Dermis microvascular lymphatic vessel endothelial cell (primary cell): ENCODE results near the gene FAM162B. TPM values are rescaled to one million over a fixed set of nuclear protein-coding genes. Genes with fewer than 3 reads are reported as not detected.
"Not testable (repeated sequence)": the region's sequence is repeated elsewhere in the genome, so short reads cannot be mapped to it uniquely, and the experiment has no call there.

Experiments
- DNase-seq, 2 donors: peaks; one replicate each; pipeline versions ENCODE4 v3.0.0 to v3.0.0-alpha.2; 2010; ENCODE audit warnings: low read depth in 2 of 2
- total RNA-seq: library from RNA; depleted of rRNA; stranded (reverse); fragments of >200 nt; gene quantifications from 2 replicates; pipeline ENCODE4 v1.2.1, GENCODE V29; 2014

The FAM162B gene
- total RNA-seq: 6.2 and 11.1 TPM in 2 replicates

- peak in 1 of 2 donors; percentile 41 for DNase-seq
Measured at GRCh38 chr6:116764961-116765841, at the start of gene FAM162B. TSS of gene FAM162B (minus strand) at chr6:116765719. CDS start at chr6:116765576, 143 bp downstream.

- no peak for DNase-seq
Measured at GRCh38 chr6:116812051-116812650, 46.6 kb upstream of the FAM162B start.

- DNase-seq: no peak
Measured at GRCh38 chr6:116801971-116802370, 36.5 kb upstream of the FAM162B start.

GRCh38 chr6:116799945-116800344 is 34.4 kb upstream of the FAM162B start:
- no peak for DNase-seq

- no peak for DNase-seq
Measured at GRCh38 chr6:116797585-116797984, 32.1 kb upstream of the FAM162B start.

- DNase-seq: no peak
Measured at GRCh38 chr6:116793224-116793623, 27.7 kb upstream of the FAM162B start.

GRCh38 chr6:116783852-116784251 is 18.3 kb upstream of the FAM162B start:
- no peak for DNase-seq

GRCh38 chr6:116779573-116780164 is 14.2 kb upstream of the FAM162B start:
- DNase-seq: peak in 1 of 2 donors; percentile 48

GRCh38 chr6:116773886-116774285 is 8.4 kb upstream of the FAM162B start:
- DNase-seq: peak in 1 of 2 donors; percentile 12

GRCh38 chr6:116772450-116772849 is 6.9 kb upstream of the FAM162B start:
- no peak for DNase-seq

GRCh38 chr6:116767715-116768114 is 2.2 kb upstream of the FAM162B start:
- no peak for DNase-seq

- no peak for DNase-seq
Measured at GRCh38 chr6:116766506-116767176, 1.1 kb upstream of the FAM162B start.

GRCh38 chr6:116764629-116764960 is 924 bp downstream of the FAM162B start:
- no peak for DNase-seq

GRCh38 chr6:116763906-116764628 is 1.5 kb downstream of the FAM162B start:
- peak in 1 of 2 donors; percentile 4 for DNase-seq

GRCh38 chr6:116763048-116763447 is 2.5 kb downstream of the FAM162B start:
- no peak for DNase-seq

GRCh38 chr6:116762235-116762634 is 3.3 kb downstream of the FAM162B start:
- DNase-seq: no peak

- DNase-seq: no peak
Measured at GRCh38 chr6:116761779-116762178, 3.7 kb downstream of the FAM162B start.

- DNase-seq: no peak
Measured at GRCh38 chr6:116745176-116745575, 20.3 kb downstream of the FAM162B start.

GRCh38 chr6:116741571-116741970 is 23.9 kb downstream of the FAM162B start:
- DNase-seq: peak; percentile 46 to 73

GRCh38 chr6:116740486-116740885 is 25.0 kb downstream of the FAM162B start:
- DNase-seq: not testable (repeated sequence)

GRCh38 chr6:116737004-116737403 is 28.5 kb downstream of the FAM162B start:
- DNase-seq: no peak
